ENCODE data around the gene CLEC11A.
A peak's percentile ranks its signal among the peaks of the same experiment; 100 is the strongest.

CLEC11A gene, protein sequence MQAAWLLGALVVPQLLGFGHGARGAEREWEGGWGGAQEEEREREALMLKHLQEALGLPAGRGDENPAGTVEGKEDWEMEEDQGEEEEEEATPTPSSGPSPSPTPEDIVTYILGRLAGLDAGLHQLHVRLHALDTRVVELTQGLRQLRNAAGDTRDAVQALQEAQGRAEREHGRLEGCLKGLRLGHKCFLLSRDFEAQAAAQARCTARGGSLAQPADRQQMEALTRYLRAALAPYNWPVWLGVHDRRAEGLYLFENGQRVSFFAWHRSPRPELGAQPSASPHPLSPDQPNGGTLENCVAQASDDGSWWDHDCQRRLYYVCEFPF
- 9.4 to 35.0 (median 21.6) reads per million in 17 experiments for total RNA-seq

DNA sequence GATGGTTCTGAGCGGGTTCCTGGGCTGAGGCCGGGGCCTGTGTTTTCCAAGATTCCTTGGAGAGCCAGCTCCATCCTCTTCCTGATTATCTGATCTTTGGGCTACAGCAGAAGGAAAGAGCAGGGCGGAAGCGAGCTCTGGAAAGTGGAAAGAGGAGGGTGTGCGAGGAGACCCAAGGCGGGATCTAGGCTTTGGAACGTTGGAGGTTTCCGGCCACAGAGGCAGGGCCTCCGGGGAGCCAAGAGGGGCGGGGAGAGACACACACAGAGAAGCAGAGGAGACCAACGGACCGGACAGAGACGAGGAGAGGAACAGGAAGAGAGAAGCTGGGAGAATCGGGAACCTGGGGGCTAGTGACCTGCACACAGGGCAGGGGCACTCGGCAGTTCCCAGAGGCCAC is at the start of gene CLEC11A:
Gene CLEC11A (plus strand): TSS at position 296 of the 400 bp plus-strand sequence. CDS start 162 bp downstream, outside the sequence.
- DNase-seq, result peak; percentile 44 to 72 (median 62)

DNA sequence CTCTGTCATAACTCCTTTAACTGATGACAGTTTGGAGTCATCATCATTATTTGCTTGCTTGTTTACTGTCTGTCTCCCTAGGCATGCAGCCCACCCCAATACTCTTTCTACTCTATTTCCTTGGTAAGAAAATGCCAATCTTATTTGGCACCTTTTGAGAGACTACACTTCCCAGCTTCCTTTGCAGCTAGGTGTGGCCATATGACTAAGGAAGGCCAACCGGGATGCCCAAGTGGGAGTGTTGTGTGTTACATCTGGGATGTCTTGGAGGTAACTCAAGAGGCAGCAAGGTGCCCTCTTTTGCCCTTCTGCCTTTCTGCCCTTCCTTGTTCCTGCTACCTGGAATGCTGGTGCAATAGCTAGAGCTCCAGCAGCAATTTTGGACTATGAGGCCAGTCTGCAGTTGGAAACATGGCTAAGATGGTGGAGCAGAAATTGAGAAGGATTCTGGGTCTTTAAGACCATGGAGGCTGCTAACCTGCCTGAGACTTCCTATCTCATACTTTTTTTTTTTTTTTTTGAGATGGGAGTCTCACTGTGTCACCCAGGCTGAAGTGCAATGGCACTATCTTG is 46.5 kb upstream of the CLEC11A start:
- DNase-seq, result no peak

DNA sequence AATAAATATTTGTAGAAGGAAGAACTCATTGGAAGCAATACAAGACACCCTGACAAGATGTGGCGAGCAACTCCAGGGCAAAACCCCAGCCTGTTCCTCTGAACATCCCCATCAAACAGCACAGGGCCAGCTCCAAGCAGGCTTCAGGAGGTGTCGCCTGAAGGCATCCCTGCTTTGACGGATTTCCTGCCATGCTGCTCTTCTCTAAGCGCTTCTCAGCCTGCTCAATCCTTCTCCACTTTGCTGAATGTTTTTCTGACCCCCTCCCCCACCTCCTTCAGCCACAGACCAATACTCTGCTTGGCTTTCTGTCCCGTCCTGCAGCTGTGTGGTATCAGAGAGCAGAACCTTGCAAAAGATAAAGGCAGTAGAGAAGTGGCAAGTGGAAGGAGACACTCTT is 45.5 kb upstream of the CLEC11A start:
- DNase-seq, result no peak

DNA sequence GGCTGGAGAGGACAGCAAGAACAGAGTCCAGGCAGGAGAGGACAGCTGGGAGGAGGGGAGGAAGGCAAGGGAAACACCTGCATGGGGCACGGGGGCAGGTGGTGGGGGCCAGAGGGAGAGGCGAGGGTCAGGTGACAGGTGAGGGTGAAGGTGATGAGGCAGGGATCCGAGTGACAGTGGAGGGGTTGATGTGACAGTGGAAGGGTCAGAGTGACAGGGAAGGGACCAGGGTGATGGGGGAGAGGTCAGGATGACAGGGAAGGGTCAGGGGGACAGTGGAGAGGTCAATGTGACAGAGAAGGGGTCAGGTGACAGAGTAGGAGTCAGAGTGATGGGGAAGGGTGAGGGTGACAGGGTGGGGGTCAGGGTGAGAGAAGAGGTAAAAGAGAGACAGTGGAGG is 44.8 kb upstream of the CLEC11A start:
- no peak for DNase-seq

DNA sequence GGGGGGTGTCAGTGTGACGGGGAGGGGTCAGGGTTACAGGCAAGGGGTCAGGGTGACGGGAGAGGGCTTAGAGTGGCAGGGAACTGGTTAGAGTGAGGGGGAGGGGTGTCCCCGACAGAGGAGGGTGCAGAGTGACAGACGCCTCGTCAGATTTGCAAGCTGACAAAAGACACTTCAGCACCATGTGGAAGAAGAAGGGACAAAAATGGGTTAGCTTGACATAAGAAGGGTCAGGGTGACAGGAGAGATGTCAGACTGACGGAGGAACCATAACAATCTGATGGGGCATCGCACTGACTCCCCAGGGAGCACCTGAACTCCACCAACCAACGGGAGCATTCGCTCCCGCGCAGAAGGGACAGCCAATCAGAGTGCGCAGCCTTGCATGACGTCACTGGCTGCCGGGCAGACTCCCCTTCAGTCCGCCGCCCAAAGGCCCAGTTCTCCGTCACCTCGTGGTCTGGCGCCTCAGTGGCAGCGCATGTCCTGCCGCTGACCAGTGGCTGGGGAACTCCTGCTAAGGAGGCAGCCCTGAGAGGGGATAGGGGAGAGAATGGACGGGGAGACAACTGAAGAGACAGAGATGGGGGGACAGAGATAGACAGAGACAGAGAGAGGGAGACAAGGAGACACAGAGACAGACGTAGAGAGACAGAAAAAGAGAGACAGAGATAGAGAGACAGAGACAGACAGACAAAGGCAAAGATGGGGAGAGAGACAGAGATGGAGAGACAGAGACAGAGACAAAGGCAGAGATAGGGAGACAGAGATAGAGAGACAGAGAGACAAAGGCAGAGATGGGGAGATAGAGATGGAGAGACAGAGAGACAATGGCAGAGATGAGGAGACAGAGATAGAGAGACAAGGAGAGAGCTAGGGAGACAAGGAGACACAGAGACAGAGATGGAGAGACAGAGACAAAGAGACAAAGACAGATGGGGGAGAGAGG is 43.7 kb upstream of the CLEC11A start:
- DNase-seq, result peak; percentile 76 to 84 (median 82)

DNA sequence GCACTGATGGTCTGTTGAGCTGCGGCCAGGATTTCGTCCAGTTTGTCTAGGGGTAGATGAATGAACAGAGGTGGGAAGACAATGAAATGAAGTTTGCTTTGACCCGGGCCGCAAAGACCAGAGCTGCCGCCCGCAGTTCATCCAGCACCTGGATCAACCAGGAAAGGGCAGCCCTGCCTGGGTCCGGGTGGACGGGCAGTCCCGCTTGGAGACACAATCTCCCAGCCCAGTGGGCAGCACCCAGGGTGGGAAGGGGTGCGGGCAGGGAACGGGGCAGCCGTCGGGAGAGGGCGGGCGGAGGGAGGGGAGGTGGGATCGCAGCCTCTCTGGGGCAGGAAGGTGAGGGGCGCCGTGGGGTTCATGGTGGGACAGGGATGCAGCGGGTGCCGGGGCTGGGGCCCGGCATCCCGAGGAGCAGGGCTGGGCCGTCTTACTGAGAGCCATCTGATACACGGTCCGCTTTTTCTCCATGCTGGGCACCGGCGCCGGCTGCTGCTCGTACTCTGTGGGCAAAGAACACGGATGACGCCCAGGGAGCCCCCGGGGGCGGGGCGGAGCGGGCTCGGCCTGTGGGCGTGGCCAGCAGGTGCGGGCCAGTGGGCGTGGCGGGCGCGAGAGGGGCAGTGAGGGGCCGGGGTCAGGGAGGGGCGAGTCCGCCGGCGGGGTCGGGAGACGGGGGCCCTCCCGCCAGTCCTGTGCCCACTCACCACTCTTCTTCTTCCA is 36.7 kb upstream of the CLEC11A start:
- DNase-seq, result no peak

DNA sequence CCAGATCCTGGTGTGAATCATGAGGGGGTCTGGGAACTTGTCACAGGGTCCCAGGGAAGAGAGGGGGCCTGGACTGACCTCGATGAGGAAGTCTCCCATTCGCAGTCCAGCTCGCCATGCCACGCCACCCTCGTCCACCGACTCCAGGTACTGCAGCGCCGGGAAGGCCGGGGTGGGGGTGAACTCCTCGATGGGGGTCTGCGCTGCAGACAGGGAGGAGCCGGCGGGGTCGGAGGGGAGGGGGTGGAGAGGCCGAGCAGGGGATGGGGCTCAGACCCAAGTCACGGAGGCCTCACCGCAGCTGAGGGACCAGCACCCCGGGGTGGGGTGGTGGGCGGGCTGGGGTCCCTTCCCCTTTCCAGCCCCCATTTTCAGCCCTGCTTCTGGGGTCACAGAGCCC is 34.4 kb upstream of the CLEC11A start:
- no peak for DNase-seq

DNA sequence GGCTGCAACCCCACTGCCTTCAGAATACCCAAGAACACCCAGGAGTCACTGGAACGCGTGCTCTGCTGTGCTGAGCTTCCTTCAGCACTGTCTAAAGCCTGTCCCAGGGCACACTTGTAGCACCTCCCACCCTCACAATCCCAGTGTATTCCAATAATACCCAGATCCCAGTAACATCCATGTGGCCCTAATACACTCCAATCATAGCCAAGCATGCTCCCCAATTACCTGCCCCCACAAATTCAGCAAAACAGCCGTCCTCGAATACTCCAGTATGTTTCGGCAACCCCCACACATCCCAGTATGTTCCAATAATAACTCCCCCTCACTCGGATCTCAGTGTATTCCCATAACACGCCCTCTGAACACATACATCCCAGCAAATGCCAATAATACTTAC is 32.7 kb upstream of the CLEC11A start:
- DNase-seq, result no peak

DNA sequence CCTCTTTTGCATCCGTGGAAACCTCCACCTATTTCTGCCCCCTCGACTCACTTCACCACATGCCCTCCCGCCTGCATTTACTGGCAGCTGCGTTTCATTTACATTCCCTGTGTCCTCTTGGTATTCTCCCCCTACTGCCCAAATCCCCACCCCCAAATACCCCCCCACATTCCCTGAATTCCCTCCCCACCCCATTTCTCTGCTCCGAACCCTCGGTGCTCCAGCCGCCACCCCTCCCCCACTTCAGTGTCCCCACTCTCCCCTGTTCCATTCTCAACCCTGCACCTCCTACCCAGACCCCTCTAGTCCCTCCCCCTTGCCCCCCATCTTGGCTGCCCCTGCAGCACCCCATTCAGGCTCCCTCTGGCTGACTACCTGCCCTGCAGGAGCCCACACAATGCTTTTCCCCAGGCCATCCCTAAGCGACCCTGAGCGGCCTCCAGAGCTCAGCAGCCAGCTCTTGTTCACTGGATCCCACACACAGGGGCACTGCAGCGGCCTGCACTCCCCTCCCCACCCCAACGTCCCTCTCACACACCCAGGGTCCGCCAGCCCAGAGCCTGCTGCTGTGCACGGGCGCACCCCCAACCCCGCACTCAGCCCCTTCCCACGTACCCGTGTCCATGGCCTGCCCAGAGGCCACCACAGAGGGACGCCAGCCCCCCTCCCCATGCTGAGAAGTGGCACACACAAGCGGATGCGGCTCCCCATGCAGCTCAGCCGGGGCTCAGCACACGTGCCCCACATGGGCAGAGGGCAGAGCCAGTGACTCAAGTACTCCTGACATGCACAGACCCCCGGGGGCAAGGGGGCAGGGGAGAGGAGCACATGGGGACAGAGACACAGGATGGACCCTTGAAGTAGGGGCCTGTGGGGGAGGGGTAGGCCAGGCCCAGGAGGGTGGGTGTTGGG is 29.8 kb upstream of the CLEC11A start:
- DNase-seq, result no peak

DNA sequence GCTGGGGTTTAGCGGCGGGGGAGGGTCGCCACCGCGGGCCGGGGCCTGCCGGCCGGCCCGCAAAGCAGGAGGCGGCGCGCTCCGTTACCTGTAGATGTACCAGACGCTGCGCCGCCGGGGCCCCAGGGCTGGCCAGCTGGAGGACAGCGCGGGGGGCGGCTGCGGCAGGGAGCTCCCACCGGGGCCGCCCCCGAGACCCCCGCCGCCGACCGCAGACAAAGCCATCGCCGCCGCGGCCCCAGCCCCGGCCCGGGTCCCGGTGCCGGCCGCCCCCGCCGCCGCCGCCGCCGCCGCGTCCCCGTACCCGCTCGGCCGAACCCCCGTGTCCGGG is 28.4 kb upstream of the CLEC11A start:
- DNase-seq, result no peak

DNA sequence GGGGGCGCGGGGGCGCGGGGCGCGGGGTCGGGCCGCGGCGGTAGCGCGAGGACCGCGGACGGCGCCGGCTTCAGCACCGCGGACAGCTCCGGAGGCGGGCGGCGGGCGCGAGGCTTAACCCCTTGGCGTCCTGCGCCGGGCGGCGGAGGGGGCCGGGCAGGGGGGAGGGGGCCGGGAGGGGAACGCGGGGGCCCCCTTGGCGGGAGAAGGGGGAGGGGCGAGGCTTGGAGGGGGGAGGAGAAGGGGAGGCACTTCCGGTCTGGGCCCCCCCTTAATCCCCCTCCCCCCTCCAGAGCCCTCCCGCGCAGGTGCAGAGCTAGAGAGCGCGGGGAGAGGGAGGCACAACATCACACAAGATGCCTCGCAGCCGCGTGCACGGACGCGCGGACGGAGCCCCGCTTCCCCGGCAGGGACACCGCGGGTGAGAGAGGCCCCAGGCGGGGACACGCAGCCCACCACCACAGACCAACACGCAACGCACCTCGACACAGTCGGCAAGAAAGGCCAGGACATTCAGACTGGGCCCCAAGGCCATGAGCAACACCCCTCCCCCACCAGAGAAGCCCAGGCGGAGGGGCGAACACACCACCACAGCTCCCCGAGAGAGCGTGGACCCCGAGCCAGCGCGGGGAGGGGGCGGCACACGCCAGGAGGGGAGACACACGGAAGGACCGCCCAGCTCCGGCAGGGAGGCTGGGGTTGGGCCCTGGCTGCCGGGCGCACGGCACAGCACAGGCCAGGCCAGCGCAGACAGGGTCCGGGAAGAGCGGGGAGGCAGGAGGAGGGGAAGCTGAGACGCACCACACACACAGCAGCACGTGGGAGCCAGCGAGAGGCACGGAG is 27.7 kb upstream of the CLEC11A start:
- peak; percentile 19 to 63 (median 41) for DNase-seq

DNA sequence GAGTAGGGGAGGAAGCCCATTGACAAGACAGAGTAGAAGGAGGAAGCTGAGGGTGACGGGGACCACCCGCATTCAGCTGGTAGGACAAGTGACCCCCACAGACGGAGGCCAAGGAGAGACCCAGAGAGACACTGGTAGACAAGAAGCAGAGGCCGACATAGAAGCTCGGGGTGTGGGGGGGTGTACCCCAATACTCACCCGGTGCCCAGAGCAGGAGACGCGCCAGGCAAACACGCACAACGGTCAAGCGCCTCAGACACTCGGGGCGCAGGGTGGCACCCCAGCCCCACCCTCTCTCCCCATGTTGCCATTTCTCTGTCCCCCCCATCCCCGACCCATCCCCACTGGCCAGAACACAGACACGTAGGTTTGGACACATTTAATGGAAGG is 27.1 kb upstream of the CLEC11A start:
- DNase-seq, result no peak

DNA sequence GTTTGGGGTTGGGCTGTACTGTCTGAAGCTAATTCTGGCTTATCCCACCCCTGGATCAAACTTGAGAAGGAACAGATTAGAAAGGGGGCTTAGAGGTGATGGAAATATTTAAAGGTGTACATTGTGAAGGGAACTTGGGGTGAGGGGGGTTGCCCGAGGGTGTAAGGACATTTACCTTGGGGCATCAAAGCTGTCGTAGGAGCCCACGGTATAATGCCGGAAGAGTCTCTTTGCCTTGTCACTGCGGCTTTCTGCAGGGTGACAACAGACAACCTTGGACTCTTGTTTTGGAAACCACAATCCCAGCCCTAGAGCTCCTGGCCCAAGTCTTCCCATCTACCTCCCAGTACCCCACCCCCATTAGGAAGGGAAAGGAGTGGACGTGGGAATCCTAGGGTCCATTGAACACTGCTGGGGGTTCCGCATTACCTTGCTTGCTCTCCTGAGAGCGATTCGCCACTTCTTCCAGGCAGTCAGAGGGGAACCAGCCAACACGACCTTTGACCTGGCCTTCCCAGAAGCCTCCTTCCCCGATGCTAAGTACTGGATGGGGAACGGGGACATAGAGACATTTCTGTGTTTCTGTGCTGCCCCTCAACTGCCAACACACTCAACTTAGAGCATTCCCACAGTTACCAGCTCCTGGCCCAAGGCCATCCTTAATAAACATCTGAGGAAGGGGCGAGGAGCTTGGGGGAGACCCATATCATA is 25.6 kb upstream of the CLEC11A start:
- DNase-seq, result no peak

DNA sequence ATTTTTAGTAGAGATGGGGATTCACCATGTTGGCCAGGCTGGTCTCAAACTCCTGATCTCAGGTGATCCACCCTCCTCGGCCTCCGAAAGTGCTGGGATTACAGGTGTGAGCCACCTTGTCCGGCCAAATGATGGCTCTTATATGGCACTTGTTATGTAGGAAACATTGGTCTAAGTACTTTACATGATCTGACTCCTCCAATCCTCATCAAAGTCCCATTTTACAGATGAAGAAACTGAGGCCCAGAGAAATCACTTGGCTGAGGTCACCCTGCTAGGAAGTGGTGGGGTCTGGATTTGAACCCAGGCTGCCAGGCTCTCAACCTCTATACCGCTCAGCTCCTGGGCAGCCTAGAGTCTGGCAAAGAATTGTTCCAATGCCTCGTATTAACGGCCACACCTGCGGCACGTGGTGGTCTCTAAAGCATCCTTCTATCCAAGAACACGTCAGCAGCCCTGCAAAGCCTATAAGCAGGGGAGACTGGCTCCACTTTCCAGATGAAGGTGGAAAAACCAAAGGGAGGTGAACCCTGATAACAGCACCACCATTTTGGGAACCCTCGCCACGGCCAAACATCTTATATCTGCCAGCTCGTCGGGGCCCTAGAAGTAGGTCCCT is 21.7 kb upstream of the CLEC11A start:
- no peak for DNase-seq

DNA sequence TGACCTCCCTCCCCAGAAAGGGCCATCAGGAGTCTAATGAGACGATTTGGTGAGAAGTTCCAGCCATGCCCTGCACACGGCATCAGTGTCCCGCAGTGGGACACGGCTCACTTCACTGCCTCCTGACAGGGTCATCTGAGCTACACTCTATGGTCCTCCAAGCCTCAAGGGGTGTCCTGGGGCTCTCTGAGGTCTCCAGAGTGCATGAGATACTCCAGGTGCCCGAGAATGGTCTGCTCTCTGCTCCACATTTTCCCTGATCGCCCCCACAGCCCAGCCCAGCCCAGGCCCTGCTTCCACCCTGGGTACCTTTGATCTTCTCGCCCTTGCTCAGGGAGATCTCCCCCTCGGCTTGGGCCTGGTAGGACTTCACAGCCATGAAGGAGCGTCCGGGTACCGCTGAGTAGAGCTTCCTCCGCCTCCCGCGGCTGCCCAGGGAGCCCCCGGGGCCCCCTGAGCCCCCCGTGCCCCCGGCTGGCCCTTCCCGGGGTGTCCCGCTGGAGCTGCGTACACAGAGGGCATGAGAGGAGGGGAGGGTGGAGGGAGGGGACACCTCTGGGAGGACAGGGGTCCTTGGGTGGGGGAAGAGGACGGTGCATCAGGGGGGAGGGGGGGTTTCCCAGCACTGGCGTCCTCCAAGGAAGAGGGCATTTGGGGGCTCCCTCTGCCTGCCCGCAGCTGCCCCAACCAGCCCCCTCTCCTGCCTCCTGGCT is 20.9 kb upstream of the CLEC11A start:
- DNase-seq, result no peak

DNA sequence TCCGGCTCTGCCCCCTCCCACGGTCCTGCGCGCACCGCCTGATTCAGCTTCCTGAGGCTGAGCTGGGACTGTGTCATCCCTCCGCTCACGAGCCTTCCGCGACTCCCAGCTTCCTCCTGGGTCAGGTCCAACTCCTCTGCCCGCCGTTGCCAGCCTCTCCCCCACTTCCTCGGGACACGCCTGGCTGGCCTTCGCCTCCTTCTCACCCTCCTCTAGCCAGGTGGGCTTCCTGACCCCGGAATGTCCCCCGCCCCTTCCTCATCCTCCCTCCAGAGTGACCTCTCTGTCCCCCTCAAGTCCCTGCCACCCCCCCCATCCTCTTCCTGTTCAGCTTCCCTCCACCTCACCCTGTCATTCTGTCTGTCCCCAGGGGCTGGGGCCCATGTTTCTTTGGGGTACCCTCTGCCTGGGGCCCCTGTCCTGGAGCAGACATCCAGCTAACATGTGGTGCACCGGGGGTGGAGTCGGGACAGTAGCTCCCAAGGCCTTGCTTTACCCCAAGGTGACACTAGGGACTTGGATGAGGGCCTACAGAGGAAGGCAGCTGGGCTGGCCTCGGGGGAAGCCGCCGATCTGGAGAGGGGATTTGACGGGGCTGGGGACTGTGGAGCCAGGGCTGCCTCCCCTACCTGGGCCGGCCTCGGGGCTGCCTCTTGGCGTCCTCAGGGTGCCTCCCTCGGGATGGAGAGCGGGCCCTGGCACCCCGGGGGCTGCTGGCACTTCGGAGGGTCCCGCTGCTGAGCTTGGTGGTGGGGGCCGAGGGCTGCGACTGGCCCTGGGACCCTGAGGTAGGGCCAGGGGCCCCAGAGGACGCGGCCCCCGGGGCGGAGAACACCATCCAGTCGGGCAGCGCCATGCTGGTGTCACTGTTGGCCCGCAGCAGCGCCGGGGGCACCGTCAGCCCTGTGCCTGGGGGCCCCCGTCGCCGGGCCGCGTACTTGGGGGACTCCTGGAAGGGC is 20.0 kb upstream of the CLEC11A start:
- DNase-seq, result peak; percentile 70 to 90 (median 83)

Measured in suppressor macrophage (primary cell).